ENCODE results near the gene CCDC197.

GRCh38 chr14:94030571-94030970 is 33.5 kb downstream of the CCDC197 start:
- TF ChIP-seq EZH2 (IDR thresholded peaks at IDR 0.05; ENCODE audit: low read depth): no peak
- no peak for TF ChIP-seq CTCF (conservative IDR thresholded peaks at IDR 0.05)
